ENCODE measurements around the gene AIF1L.

Gene AIF1L

GRCh38 chr9:131051592-131052517 lies 44.5 kb upstream of the AIF1L start:
- no peak overlapping the region for H3K4me3 ChIP-seq (ENCODE audit: low read length)
- DNase-seq (ENCODE audit: low read depth) = no peak
- TF ChIP-seq CTCF (IDR thresholded peaks at IDR 0.05; ENCODE audit: insufficient read depth, low read depth, low read length, missing control alignments) = no peak

- TF ChIP-seq CTCF (IDR thresholded peaks at IDR 0.05; ENCODE audit: insufficient read depth, low read depth, low read length, missing control alignments) = no peak
- H3K4me3 ChIP-seq (ENCODE audit: low read length) = no peak overlapping the region
- no peak for DNase-seq (ENCODE audit: low read depth)
These were observed 42.4 kb upstream of the AIF1L start for GRCh38 chr9:131053896-131054295.

- no peak for DNase-seq (ENCODE audit: low read depth)
- H3K4me3 ChIP-seq (ENCODE audit: low read length) = no peak overlapping the region
- TF ChIP-seq CTCF (IDR thresholded peaks at IDR 0.05; ENCODE audit: insufficient read depth, low read depth, low read length, missing control alignments) = no peak
These were observed 39.4 kb upstream of the AIF1L start for GRCh38 chr9:131056781-131057506.

GRCh38 chr9:131060900-131061630 lies 35.3 kb upstream of the AIF1L start:
- no peak for DNase-seq (ENCODE audit: low read depth)
- TF ChIP-seq CTCF (IDR thresholded peaks at IDR 0.05; ENCODE audit: insufficient read depth, low read depth, low read length, missing control alignments) = no peak
- no peak overlapping the region for H3K4me3 ChIP-seq (ENCODE audit: low read length)

GRCh38 chr9:131062969-131063368 lies 33.4 kb upstream of the AIF1L start:
- DNase-seq (ENCODE audit: low read depth) = no peak
- no peak for TF ChIP-seq CTCF (IDR thresholded peaks at IDR 0.05; ENCODE audit: insufficient read depth, low read depth, low read length, missing control alignments)
- no peak overlapping the region for H3K4me3 ChIP-seq (ENCODE audit: low read length)

- no peak for TF ChIP-seq CTCF (IDR thresholded peaks at IDR 0.05; ENCODE audit: insufficient read depth, low read depth, low read length, missing control alignments)
- H3K4me3 ChIP-seq (ENCODE audit: low read length) = no peak overlapping the region
- no peak for DNase-seq (ENCODE audit: low read depth)
These were observed 30.7 kb upstream of the AIF1L start for GRCh38 chr9:131065599-131065998.

Measured in epithelial cell of esophagus (primary cell).